ENCODE results near the gene OSBPL10. TPM values are rescaled to one million over a fixed set of nuclear protein-coding genes. Genes with fewer than 3 reads are reported as not detected.

OSBPL10 gene
- total and polyA plus RNA-seq, 3 donors from 2014 or later: 113 to 175 (median 160) TPM

DNA sequence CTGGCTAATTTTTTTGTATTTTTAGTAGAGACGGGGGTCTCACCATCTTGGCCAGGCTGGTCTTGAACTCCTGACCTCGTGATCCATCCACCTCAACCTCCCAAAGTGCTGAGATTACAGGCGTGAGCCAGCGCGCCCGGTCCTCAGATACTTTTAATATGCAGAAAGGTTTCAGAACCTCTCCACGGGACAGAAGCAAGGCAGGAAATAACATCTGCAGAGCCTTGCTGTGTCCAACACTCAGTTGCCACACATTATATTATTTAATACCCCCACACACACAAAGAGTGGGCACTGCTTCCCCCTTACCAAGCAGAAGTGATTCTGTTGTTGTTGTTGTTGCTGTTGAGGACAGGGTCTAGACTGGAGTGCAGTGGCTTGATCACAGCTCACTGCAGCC lies 28.0 kb downstream of the OSBPL10 start:
- Histone ChIP-seq H3K27ac (no peak overlapping the region), H3K9me3 (no peaks in the 10 kb centered on the region), H3K27me3 (no peaks in the 10 kb centered on the region), H3K36me3 (ENCODE audit: low read depth, missing control alignments) (no peaks in the 10 kb centered on the region), H3K4me3 (no peak overlapping the region), H3K4me1 (peaks cover 1% of the 10 kb centered on the region)
- 84 to 93% methylated on average over 7 of the region's 7 CpGs for WGBS, 2 donors
- intact Hi-C loops (cut with DNase I; ENCODE audit: low total_unique reads): no loop called here
- DNase-seq: no peak
- TF ChIP-seq, protein P1, sequence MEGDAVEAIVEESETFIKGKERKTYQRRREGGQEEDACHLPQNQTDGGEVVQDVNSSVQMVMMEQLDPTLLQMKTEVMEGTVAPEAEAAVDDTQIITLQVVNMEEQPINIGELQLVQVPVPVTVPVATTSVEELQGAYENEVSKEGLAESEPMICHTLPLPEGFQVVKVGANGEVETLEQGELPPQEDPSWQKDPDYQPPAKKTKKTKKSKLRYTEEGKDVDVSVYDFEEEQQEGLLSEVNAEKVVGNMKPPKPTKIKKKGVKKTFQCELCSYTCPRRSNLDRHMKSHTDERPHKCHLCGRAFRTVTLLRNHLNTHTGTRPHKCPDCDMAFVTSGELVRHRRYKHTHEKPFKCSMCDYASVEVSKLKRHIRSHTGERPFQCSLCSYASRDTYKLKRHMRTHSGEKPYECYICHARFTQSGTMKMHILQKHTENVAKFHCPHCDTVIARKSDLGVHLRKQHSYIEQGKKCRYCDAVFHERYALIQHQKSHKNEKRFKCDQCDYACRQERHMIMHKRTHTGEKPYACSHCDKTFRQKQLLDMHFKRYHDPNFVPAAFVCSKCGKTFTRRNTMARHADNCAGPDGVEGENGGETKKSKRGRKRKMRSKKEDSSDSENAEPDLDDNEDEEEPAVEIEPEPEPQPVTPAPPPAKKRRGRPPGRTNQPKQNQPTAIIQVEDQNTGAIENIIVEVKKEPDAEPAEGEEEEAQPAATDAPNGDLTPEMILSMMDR (IDR thresholded peaks at IDR 0.05): no peak
- no peak for TF ChIP-seq POLR2A (IDR thresholded peaks at IDR 0.05)

DNA sequence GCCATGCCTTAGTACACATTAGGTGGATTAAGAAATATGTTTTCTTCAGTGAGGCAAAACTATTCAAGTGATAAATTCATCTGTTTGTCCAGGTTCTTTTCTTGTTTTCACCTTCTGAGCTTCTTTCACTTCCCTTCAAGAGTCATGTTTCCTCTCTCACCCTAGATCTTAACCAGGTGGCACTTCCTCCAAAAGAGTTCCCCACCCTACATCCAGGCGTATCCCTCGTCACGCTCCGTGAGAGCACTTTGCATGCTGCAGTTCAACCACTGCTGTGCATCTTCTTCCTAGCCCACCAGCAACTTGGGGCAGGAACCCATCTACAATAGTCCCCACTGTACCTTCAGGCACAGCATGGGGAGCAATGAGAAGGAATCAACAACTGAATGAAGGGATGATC lies 28.9 kb downstream of the OSBPL10 start:
- Histone ChIP-seq H3K4me3 (no peak overlapping the region), H3K27me3 (no peaks in the 10 kb centered on the region), H3K4me1 (no peaks in the 10 kb centered on the region), H3K9me3 (no peaks in the 10 kb centered on the region), H3K36me3 (ENCODE audit: low read depth, missing control alignments) (no peaks in the 10 kb centered on the region), H3K27ac (no peak overlapping the region)
- WGBS, 2 donors: 95 to 96% methylated on average over 4 of the region's 4 CpGs
- intact Hi-C loops (cut with DNase I; ENCODE audit: low total_unique reads): no loop called here
- DNase-seq: no peak
- no peak for TF ChIP-seq POLR2A (IDR thresholded peaks at IDR 0.05)
- TF ChIP-seq, protein P1 (IDR thresholded peaks at IDR 0.05): no peak

DNA sequence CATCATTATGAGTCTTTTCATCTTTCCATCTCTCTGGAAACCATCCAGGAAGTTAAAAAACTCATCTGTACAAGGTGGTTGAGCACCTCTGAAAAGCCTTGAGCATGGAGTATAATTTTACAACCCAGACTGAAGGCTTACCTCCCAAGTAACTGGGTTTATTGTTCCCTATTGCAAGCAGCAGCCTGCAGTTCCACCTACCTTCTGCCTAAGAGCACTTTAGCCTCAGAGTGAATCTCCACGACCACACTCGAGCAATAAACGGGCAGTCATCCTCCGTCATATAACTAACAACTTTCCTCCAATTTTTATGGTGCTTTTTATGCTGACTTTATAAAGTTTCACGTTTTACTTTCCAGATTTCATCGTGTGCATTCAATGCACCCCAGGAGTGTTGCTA lies 32.8 kb downstream of the OSBPL10 start:
- intact Hi-C loops (cut with DNase I; ENCODE audit: low total_unique reads): no loop called here
- Histone ChIP-seq H3K36me3 (ENCODE audit: low read depth, missing control alignments) (no peaks in the 10 kb centered on the region), H3K27me3 (no peaks in the 10 kb centered on the region), H3K9me3 (no peaks in the 10 kb centered on the region), H3K4me3 (no peak overlapping the region), H3K4me1 (no peaks in the 10 kb centered on the region), H3K27ac (no peak overlapping the region)
- no peak for DNase-seq
- TF ChIP-seq POLR2A (IDR thresholded peaks at IDR 0.05): no peak
- TF ChIP-seq, protein P1 (IDR thresholded peaks at IDR 0.05): no peak
- 73 to 86% methylated on average over 6 of the region's 6 CpGs for WGBS, 2 donors

DNA sequence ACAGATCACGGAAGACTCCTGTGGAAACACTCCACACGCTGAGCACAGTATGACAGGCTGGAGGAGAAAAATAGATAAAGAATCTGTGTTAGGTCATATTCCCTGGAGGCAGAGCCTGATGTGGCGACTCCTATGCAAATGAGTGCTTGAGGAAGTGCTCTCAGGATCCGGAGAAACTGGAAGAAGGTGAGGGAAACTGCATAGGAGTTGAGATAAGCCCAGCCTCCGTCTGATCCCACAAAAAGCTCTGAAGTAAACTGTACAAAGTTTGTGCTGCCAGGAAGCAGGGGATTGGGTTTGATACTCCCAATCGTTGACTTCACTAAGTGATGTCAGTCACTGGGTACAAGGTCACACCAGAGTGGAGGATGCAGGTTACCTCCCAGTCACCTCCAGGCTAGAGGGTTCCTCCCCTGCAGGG lies 33.4 kb downstream of the OSBPL10 start:
- H3K9me3 ChIP-seq: no peaks in the 10 kb centered on the region
- H3K27me3 ChIP-seq: no peaks in the 10 kb centered on the region
- 63 to 74% methylated on average over 6 of the region's 6 CpGs for WGBS, 2 donors
- H3K27ac ChIP-seq: no peak overlapping the region
- H3K36me3 ChIP-seq (ENCODE audit: low read depth, missing control alignments): no peaks in the 10 kb centered on the region
- intact Hi-C loops (cut with DNase I; ENCODE audit: low total_unique reads): no loop called here
- H3K4me1 ChIP-seq: no peaks in the 10 kb centered on the region
- no peak for TF ChIP-seq POLR2A (IDR thresholded peaks at IDR 0.05)
- TF ChIP-seq, protein P1 (IDR thresholded peaks at IDR 0.05): no peak
- H3K4me3 ChIP-seq: no peak overlapping the region
- no peak for DNase-seq

DNA sequence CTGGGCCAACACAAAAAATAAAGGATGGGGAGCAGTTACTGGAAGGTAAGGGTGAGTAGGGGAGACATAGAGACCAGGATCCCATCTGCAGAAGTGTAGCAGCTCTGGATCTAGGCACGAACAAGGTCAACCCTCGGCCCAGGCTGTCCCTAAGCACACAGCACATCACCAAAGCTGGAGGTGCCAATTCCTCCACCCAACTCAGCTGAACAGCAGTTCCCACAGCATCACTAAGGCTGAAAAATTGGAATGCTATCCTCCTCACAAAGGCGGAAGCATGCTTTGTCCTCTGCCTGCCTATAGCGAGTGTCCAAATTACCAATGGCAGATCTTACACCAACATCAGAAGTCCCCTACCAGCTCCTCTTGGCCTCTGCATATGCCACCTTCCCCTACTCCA lies 33.9 kb downstream of the OSBPL10 start:
- Histone ChIP-seq H3K27ac (no peak overlapping the region), H3K27me3 (no peaks in the 10 kb centered on the region), H3K9me3 (no peaks in the 10 kb centered on the region), H3K36me3 (ENCODE audit: low read depth, missing control alignments) (no peaks in the 10 kb centered on the region), H3K4me3 (no peak overlapping the region), H3K4me1 (no peaks in the 10 kb centered on the region)
- WGBS, 2 donors: 73 to 85% methylated on average over 4 of the region's 4 CpGs
- intact Hi-C loops (cut with DNase I; ENCODE audit: low total_unique reads): no loop called here
- no peak for DNase-seq
- TF ChIP-seq POLR2A (IDR thresholded peaks at IDR 0.05): no peak
- TF ChIP-seq, protein P1 (IDR thresholded peaks at IDR 0.05): no peak
